ENCODE data around the gene SMIM3. TPM values are rescaled to one million over a fixed set of nuclear protein-coding genes. Genes with fewer than 3 reads are reported as not detected.
A peak's percentile ranks its signal among the peaks of the same experiment; 100 is the strongest.

Gene SMIM3
- total RNA-seq, 1 experiment from 2014 or later = 15.6 TPM

DNA sequence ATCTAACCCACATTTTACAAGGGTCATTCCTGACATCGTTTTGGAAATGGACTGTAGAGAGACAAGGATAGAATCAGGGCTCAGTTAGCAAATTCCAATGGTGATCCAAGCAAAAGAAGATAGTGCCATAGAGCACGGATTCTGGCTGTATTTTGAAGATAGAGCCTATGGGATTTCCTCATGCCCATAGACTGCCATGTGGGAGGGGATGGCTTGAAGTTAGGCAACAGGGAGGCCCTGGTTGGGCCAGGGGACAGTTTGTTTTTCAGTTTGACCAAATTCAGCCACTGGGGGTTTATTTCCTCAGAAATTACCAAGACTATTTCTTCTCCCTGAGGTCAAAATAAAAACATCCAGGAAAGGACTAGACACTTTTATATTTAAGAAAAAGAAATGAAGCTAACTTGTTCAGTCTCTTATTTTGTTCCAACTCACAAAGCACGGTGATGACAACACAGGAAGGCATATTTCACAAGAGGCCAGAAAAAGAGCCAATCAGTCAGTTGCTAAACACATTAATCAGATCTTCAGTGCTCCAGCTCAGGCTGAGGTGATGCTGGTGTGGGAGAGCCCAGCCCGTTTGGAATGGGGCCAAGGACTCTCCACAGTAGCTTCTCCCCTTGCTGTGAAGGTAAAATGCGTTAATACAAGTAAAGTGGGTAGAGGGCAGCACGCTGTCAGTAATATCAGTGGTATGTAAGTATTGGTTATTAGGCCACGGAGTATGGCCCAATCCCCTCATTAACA, 15.4 kb upstream of the SMIM3 start:
- no peaks in the 10 kb centered on the region for H3K9me3 ChIP-seq (ENCODE audit: low read length)
- H3K4me3 ChIP-seq (ENCODE audit: low read length) = no peak overlapping the region
- DNase-seq (peak; percentile 58), ATAC-seq (no peak)
- intact Hi-C loops (cut with micrococcal nuclease) = no loop called here
- peaks cover 12% of the 10 kb centered on the region for H3K4me1 ChIP-seq (ENCODE audit: insufficient read depth, low read length)
- no peak overlapping the region for H3K4me2 ChIP-seq (ENCODE audit: low read length)
- ChIA-PET CTCF (no interaction called here), POLR2A (ENCODE audit: unreplicated experiment) (no interaction called here)
- H3K36me3 ChIP-seq (ENCODE audit: low read depth, low read length) = no peaks in the 10 kb centered on the region
- H3K9ac ChIP-seq (ENCODE audit: low read length) = no peak overlapping the region
- H2AFZ ChIP-seq (ENCODE audit: low read length) = peak overlapping the region; percentile 27; the same call in 1 of the 2 replicates
- H3K27me3 ChIP-seq (ENCODE audit: low read length) = no peaks in the 10 kb centered on the region
- H3F3A ChIP-seq (ENCODE audit: low read length, unreplicated experiment) = no peaks in the 10 kb centered on the region
- no peak overlapping the region for H3K27ac ChIP-seq (ENCODE audit: low read length)
- no peaks in the 10 kb centered on the region for H4K20me1 ChIP-seq (ENCODE audit: low read length)
- BruUV-seq (replicated peaks) = no TSS peak
- no peak for TF ChIP-seq EZH2 (IDR thresholded peaks at IDR 0.05; ENCODE audit: low read length, unreplicated experiment)
- TF ChIP-seq, protein P1, sequence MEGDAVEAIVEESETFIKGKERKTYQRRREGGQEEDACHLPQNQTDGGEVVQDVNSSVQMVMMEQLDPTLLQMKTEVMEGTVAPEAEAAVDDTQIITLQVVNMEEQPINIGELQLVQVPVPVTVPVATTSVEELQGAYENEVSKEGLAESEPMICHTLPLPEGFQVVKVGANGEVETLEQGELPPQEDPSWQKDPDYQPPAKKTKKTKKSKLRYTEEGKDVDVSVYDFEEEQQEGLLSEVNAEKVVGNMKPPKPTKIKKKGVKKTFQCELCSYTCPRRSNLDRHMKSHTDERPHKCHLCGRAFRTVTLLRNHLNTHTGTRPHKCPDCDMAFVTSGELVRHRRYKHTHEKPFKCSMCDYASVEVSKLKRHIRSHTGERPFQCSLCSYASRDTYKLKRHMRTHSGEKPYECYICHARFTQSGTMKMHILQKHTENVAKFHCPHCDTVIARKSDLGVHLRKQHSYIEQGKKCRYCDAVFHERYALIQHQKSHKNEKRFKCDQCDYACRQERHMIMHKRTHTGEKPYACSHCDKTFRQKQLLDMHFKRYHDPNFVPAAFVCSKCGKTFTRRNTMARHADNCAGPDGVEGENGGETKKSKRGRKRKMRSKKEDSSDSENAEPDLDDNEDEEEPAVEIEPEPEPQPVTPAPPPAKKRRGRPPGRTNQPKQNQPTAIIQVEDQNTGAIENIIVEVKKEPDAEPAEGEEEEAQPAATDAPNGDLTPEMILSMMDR (conservative IDR thresholded peaks at IDR 0.05; ENCODE audit: low read depth, low read length) = no peak
- TF ChIP-seq EZH2phosphoT487 (IDR thresholded peaks at IDR 0.05; ENCODE audit: borderline replicate concordance, low read length) = no peak
- H3K79me2 ChIP-seq (ENCODE audit: low read length) = peaks cover 1% of the 10 kb centered on the region
- no peaks in the 10 kb centered on the region for H3K9me2 ChIP-seq (replicated peaks; ENCODE audit: low read length)

DNA sequence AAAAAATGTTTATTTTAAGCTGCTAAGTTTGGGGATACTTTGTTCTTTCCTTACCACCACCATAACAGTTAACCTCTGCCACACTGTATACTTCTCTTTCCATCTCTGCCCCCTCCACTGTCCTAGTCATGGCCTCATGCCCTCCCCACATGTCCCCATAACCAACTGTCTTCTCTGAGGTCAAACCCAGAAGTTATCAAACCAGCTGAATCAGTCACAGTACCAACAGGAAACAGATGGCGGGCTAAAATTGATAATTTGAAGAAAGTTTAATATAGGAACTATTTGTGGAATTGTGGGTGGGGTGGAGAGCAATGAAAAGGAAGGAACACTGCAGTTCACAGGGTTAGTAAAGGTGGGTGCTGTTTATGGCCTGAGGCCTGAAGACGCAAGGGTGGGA, 14.0 kb upstream of the SMIM3 start:
- Histone ChIP-seq H4K20me1 (ENCODE audit: low read length) (no peaks in the 10 kb centered on the region), H2AFZ (ENCODE audit: low read length) (no peak overlapping the region), H3K9me2 (replicated peaks; ENCODE audit: low read length) (no peaks in the 10 kb centered on the region), H3K9ac (ENCODE audit: low read length) (no peak overlapping the region), H3K9me3 (ENCODE audit: low read length) (no peaks in the 10 kb centered on the region), H3F3A (ENCODE audit: low read length, unreplicated experiment) (no peaks in the 10 kb centered on the region), H3K4me2 (ENCODE audit: low read length) (no peak overlapping the region), H3K27ac (ENCODE audit: low read length) (no peak overlapping the region), H3K36me3 (ENCODE audit: low read depth, low read length) (no peaks in the 10 kb centered on the region), H3K79me2 (ENCODE audit: low read length) (no peaks in the 10 kb centered on the region), H3K27me3 (ENCODE audit: low read length) (no peaks in the 10 kb centered on the region), H3K4me1 (ENCODE audit: insufficient read depth, low read length) (peaks cover 7% of the 10 kb centered on the region; the same call in 1 of the 2 replicates), H3K4me3 (ENCODE audit: low read length) (no peak overlapping the region)
- TF ChIP-seq, protein P1 (conservative IDR thresholded peaks at IDR 0.05; ENCODE audit: low read depth, low read length) = no peak
- TF ChIP-seq EZH2phosphoT487 (IDR thresholded peaks at IDR 0.05; ENCODE audit: borderline replicate concordance, low read length) (no peak), EZH2 (IDR thresholded peaks at IDR 0.05; ENCODE audit: low read length, unreplicated experiment) (no peak)
- no TSS peak for BruUV-seq (replicated peaks)
- CTCF ChIA-PET = no interaction called here
- POLR2A ChIA-PET (ENCODE audit: unreplicated experiment) = no interaction called here
- DNase-seq = no peak
- ATAC-seq = no peak
- intact Hi-C loops (cut with micrococcal nuclease) = no loop called here

DNA sequence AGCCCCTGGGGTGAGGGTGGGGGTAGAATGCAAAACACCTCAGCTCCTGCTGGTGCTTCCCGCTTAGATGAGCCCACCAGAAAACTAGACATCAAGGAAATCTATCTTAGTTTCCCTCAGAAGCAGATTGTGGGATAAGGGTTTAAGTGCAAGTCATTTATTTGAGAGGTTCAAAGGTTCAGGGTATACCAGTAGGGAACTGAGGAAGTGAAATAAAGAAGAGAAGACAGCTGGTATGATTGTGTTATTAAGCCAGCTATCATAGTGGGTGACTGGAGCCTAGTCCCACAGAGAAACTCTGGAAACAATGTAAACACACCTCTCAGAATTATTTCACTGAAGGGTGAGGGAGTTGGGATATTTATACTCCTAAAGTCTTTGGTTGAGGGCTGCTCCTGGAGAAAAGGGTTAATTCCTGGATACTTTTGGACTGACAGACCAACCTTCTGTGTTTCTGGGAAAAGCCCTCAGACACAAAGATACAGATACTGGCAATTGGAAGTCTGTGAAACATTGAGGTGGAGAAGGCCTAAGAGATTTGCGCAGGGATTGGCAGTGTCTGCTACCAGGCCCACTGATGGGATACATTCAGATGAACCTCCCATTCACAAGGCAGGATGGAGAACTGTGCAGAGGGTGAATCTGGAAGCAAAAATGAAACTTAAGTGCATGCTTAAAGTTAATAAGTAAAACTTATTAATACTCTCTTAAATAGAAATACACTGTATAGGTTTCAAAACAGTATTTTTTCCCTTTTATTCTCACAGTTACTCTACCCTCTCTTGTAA, 13.4 kb upstream of the SMIM3 start:
- ChIA-PET POLR2A (ENCODE audit: unreplicated experiment) (no interaction called here), CTCF (no interaction called here)
- Histone ChIP-seq H3K9me2 (replicated peaks; ENCODE audit: low read length) (no peaks in the 10 kb centered on the region), H3K36me3 (ENCODE audit: low read depth, low read length) (no peaks in the 10 kb centered on the region), H3K79me2 (ENCODE audit: low read length) (no peaks in the 10 kb centered on the region), H3K4me2 (ENCODE audit: low read length) (no peak overlapping the region), H3K27ac (ENCODE audit: low read length) (no peak overlapping the region), H3K27me3 (ENCODE audit: low read length) (no peaks in the 10 kb centered on the region), H3F3A (ENCODE audit: low read length, unreplicated experiment) (no peaks in the 10 kb centered on the region), H4K20me1 (ENCODE audit: low read length) (no peaks in the 10 kb centered on the region), H3K9me3 (ENCODE audit: low read length) (no peaks in the 10 kb centered on the region), H3K9ac (ENCODE audit: low read length) (no peak overlapping the region), H2AFZ (ENCODE audit: low read length) (no peak overlapping the region), H3K4me1 (ENCODE audit: insufficient read depth, low read length) (peaks cover 7% of the 10 kb centered on the region; the same call in 1 of the 2 replicates), H3K4me3 (ENCODE audit: low read length) (no peak overlapping the region)
- no TSS peak for BruUV-seq (replicated peaks)
- intact Hi-C loops (cut with micrococcal nuclease) = no loop called here
- TF ChIP-seq, protein P1 (conservative IDR thresholded peaks at IDR 0.05; ENCODE audit: low read depth, low read length) = no peak
- TF ChIP-seq EZH2 (IDR thresholded peaks at IDR 0.05; ENCODE audit: low read length, unreplicated experiment) (no peak), EZH2phosphoT487 (IDR thresholded peaks at IDR 0.05; ENCODE audit: borderline replicate concordance, low read length) (no peak)
- no peak for DNase-seq
- ATAC-seq = no peak
